HepG2 (cell line): Measurements from ENCODE around the gene SLC25A45. TPM values are rescaled to one million over a fixed set of nuclear protein-coding genes. Genes with fewer than 3 reads are reported as not detected.

ENCODE experiments used
- ATAC-seq: fragments of 200-7000 bp; cut with Tn5 transposase; 3 replicates; pipeline ENCODE4 v1.9.1; 2020; ENCODE audit warnings: mild to moderate bottlenecking, moderate library complexity
- BruUV-seq: library from RNA; stranded (reverse); fragments of 400-500 nt; replicated peaks from 2 replicates; lab custom pipeline; 2021; lab: Mats Ljungman, UMichigan
- CTCF ChIA-PET: fragments of 300-600 bp; formaldehyde crosslinking; extraction: SDS; loops from one replicate; lab custom pipeline; 2021; ENCODE audit warnings: low total read pairs, inconsistent platforms, low intra/inter-chr PET ratio; lab: Yijun Ruan, JAX
- POLR2A ChIA-PET: fragments of 350-600 bp; sonication (Branson Sonifier 250); formaldehyde crosslinking; loops from one replicate; lab custom pipeline; 2020; ENCODE audit warnings: antibody characterized with exemption, inconsistent platforms; lab: Yijun Ruan, JAX
- DNase-seq: peaks from one replicate; pipeline ENCODE4 v3.0.0-alpha.2; 2015; ENCODE audit warnings: low spot score
- FAIRE-seq: peaks from 3 replicates; lab custom pipeline; 2011; peaks lifted over from hg19 to GRCh38; lab: Jason Lieb, UNC
- H2AFZ ChIP-seq: one replicate; pipeline ENCODE4 v1.6.1; 2011; ENCODE audit warnings: low read length, inconsistent platforms
- H3K27ac ChIP-seq: fragments of 300-600 bp; 3 replicates; pipeline ENCODE4 v1.8.0; 2011; ENCODE audit warnings: mixed run types, mild to moderate bottlenecking, mixed read lengths, low read length, inconsistent platforms; ENCODE audit not compliant: insufficient read depth; ENCODE audit errors: extremely low read length
- H3K27me3 ChIP-seq, 2 experiments: fragments of 200-600 bp in 1 of 2; 2 replicates in 1 of 2; 3 replicates in 1 of 2; pipeline versions ENCODE4 v1.6.0 to v1.8.0; 2011; ENCODE audit warnings: low read length in 2 of 2, mild to moderate bottlenecking in 2 of 2, moderate library complexity in 2 of 2, inconsistent platforms in 1 of 2; ENCODE audit not compliant: insufficient read depth in 2 of 2, control insufficient read depth in 1 of 2
- H3K36me3 ChIP-seq, 2 experiments: fragments of 200-600 bp in 1 of 2; replicated peaks in 1 of 2; 2 replicates in 1 of 2; 3 replicates in 1 of 2; pipeline versions ENCODE4 v1.5.1 to v1.8.0; 2011; ENCODE audit warnings: low read length in 2 of 2, inconsistent platforms in 1 of 2; ENCODE audit not compliant: insufficient read depth in 2 of 2, control insufficient read depth in 1 of 2
- H3K4me1 ChIP-seq: 2 replicates; pipeline ENCODE4 v1.5.1; 2012; ENCODE audit warnings: low read length, inconsistent platforms; ENCODE audit not compliant: insufficient read depth
- H3K4me2 ChIP-seq: 2 replicates; pipeline ENCODE4 v1.6.0; 2011; ENCODE audit warnings: low read depth, low read length, inconsistent platforms
- H3K4me3 ChIP-seq, 3 experiments: fragments of 200-600 bp in 1 of 3; sonication (generic), shearing (Covaris generic) in 1 of 3; replicated peaks in 1 of 3; 2 replicates each; pipeline ENCODE4 v1.5.1; 2011 to 2016; ENCODE audit warnings: low read length in 3 of 3, inconsistent platforms in 2 of 3, low read depth in 2 of 3, mild to moderate bottlenecking in 2 of 3, control low read depth in 1 of 3, mixed read lengths in 1 of 3; ENCODE audit not compliant: insufficient read depth in 1 of 3
- H3K79me2 ChIP-seq: one replicate; pipeline ENCODE4 v1.6.1; 2011; ENCODE audit warnings: low read length, inconsistent platforms; ENCODE audit not compliant: insufficient read depth
- H3K9ac ChIP-seq: 2 replicates; pipeline ENCODE4 v1.6.0; 2011; ENCODE audit warnings: mild to moderate bottlenecking, low read depth, low read length, inconsistent platforms; ENCODE audit not compliant: insufficient read depth
- H3K9me3 ChIP-seq: 2 replicates; pipeline ENCODE4 v1.5.1; 2012; ENCODE audit warnings: mild to moderate bottlenecking, low read length
- H4K20me1 ChIP-seq: 2 replicates; pipeline ENCODE4 v1.6.0; 2011; ENCODE audit warnings: inconsistent platforms, mild to moderate bottlenecking, low read length, moderate library complexity; ENCODE audit not compliant: insufficient read depth
- CC2D1A ChIP-seq: sonication (generic); formaldehyde crosslinking; IDR thresholded peaks from 2 replicates; pipeline ENCODE4 v1.8.1; 2023; ENCODE audit warnings: mild to moderate bottlenecking, missing genetic modification reagents
- FOXJ3 ChIP-seq: sonication (generic); formaldehyde crosslinking; IDR thresholded peaks from 2 replicates; pipeline ENCODE4 v1.4.0; 2020; ENCODE audit warnings: missing genetic modification reagents, mild to moderate bottlenecking, borderline replicate concordance
- MTA3 ChIP-seq: sonication (generic); formaldehyde crosslinking; IDR thresholded peaks from 2 replicates; pipeline ENCODE4 v1.4.0; 2020; ENCODE audit warnings: missing genetic modification reagents
- MTF2 ChIP-seq: sonication (generic); formaldehyde crosslinking; IDR thresholded peaks from 2 replicates; pipeline ENCODE4 v1.5.0; 2020; ENCODE audit warnings: missing genetic modification reagents, borderline replicate concordance
- RBFOX2 ChIP-seq: fragments of 200-400 bp; formaldehyde crosslinking; IDR thresholded peaks from 2 replicates; pipeline ENCODE4 v1.6.1; 2017; ENCODE audit warnings: low read depth, mild to moderate bottlenecking, low read length
- SNAI1 ChIP-seq: sonication (generic); formaldehyde crosslinking; IDR thresholded peaks from 2 replicates; pipeline ENCODE4 v1.5.0; 2020; ENCODE audit warnings: mild to moderate bottlenecking, missing genetic modification reagents, borderline replicate concordance
- WGBS: methylation state at CpG from one replicate; pipeline ENCODE4 v1.1.6; 2017; ENCODE audit warnings: low lambda C conversion rate; 5-methylcytosine and 5-hydroxymethylcytosine counted together
- in situ Hi-C: cut with HindIII; loops from 2 replicates; pipeline ENCODE4 v1.10.0; 2017; ENCODE audit warnings: low pct_unique_long_range_greater_than_20kb; ENCODE audit not compliant: extremely low pct_ligation_motif_present
- intact Hi-C: fragments of 100-400 bp; cut with micrococcal nuclease; formaldehyde crosslinking; loops from one replicate; pipeline ENCODE4 v1.10.0; 2022; ENCODE audit not compliant: unreplicated experiment
- polyA plus RNA-seq, 8 experiments: library from polyadenylated mRNA; depleted of rRNA in 3 of 8; stranded (reverse) in 7 of 8; unstranded in 1 of 8; fragments of >200 nt; fragmentation: Illumina TruSeq in 4 of 8; extraction: Trizol in 4 of 8; gene quantifications; 2 replicates each; pipeline versions ENCODE4 v1.2.1 to v1.2.3, GENCODE V29; 2011 to 2016; ENCODE audit warnings: low read depth in 4 of 8, missing spikeins in 1 of 8, mixed read lengths in 1 of 8; ENCODE audit not compliant: insufficient read depth in 1 of 8
- total RNA-seq, 5 experiments: library from RNA; depleted of rRNA; stranded (reverse); fragments of >200 nt; fragmentation: Illumina TruSeq; extraction: Trizol; gene quantifications; 2 replicates each; pipeline ENCODE4 v1.2.3, GENCODE V29; 2016; ENCODE audit warnings: low read depth in 1 of 5
- TF ChIP-seq, protein P1 (sequence below): sonication (generic); formaldehyde crosslinking; IDR thresholded peaks from 2 replicates; pipeline ENCODE4 v1.4.0; 2020; ENCODE audit warnings: mild to moderate bottlenecking, missing genetic modification reagents
- TF ChIP-seq, protein P2 (sequence below): sonication (generic); formaldehyde crosslinking; IDR thresholded peaks from 2 replicates; pipeline ENCODE4; 2020; ENCODE audit warnings: missing genetic modification reagents, mild to moderate bottlenecking, borderline replicate concordance

The SLC25A45 gene
- total and polyA plus RNA-seq, 2 of the 13 experiments (the other 11 are each of a cell fraction or from before 2014, with no cell fraction given), result 1.2 to 3.4 TPM

DNA sequence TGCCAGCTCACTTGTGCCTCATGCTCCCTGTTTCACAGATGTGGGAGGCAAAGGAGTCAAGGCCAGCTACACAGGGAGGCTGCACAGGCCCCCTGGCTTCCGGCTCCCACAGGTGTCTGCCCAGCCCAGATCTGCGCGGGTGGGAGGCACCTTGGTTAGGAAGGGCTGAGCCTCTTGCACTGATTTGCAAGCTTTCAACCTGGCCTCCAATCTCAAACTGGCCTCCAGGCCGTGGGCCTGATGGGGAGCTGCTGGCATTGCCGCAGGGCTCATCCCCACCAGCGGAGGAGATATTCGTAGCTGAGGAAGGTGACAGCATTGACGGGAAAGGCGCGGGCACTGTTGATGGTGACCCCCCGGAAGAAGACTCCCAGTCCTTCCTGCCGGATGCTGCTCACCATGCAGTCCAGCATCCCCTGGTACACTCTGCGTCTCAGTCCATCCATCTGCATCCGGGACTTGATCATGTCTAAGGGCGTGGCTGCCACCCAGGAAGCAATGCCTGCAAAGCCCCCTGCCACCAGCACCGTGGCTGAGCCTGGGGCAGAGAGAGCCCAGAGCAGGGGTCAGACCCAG is 6.2 kb downstream of the SLC25A45 start:
- POLR2A ChIA-PET, result interaction anchor here (0.9 to 3.1 kb wide), 2 partner anchors 44 to 149 kb away, joined by 5 to 20 read pairs; partner anchors contain the start of gene SCYL1

More for the DNA sequence above, 6.2 kb downstream of the SLC25A45 start:
- WGBS, result 81% methylated on average over 14 of the region's 16 CpGs
- no peak overlapping the region for H2AFZ ChIP-seq
- H3K4me2 ChIP-seq, result no peak overlapping the region
- peaks cover 86% of the 10 kb centered on the region for H3K4me1 ChIP-seq
- intact Hi-C loops, result no loop called here
- no peak for TF ChIP-seq SNAI1
- TF ChIP-seq, protein P1, sequence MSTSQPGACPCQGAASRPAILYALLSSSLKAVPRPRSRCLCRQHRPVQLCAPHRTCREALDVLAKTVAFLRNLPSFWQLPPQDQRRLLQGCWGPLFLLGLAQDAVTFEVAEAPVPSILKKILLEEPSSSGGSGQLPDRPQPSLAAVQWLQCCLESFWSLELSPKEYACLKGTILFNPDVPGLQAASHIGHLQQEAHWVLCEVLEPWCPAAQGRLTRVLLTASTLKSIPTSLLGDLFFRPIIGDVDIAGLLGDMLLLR (CRISPR knock-in tag), result no peak
- TF ChIP-seq MTA3 (CRISPR knock-in tag), result no peak
- no peak for TF ChIP-seq CC2D1A (CRISPR knock-in tag)
- TF ChIP-seq, protein P2, sequence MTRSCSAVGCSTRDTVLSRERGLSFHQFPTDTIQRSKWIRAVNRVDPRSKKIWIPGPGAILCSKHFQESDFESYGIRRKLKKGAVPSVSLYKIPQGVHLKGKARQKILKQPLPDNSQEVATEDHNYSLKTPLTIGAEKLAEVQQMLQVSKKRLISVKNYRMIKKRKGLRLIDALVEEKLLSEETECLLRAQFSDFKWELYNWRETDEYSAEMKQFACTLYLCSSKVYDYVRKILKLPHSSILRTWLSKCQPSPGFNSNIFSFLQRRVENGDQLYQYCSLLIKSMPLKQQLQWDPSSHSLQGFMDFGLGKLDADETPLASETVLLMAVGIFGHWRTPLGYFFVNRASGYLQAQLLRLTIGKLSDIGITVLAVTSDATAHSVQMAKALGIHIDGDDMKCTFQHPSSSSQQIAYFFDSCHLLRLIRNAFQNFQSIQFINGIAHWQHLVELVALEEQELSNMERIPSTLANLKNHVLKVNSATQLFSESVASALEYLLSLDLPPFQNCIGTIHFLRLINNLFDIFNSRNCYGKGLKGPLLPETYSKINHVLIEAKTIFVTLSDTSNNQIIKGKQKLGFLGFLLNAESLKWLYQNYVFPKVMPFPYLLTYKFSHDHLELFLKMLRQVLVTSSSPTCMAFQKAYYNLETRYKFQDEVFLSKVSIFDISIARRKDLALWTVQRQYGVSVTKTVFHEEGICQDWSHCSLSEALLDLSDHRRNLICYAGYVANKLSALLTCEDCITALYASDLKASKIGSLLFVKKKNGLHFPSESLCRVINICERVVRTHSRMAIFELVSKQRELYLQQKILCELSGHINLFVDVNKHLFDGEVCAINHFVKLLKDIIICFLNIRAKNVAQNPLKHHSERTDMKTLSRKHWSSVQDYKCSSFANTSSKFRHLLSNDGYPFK (CRISPR knock-in tag), result no peak
- no peak for TF ChIP-seq RBFOX2
- TF ChIP-seq MTF2, result no peak
- TF ChIP-seq FOXJ3 (CRISPR knock-in tag), result no peak
- TF ChIP-seq, all 625 proteins: peak for 0
- H3K9ac ChIP-seq, result no peak overlapping the region
- no peaks in the 10 kb centered on the region for H3K36me3 ChIP-seq
- DNase-seq (no peak), ATAC-seq (no peak), FAIRE-seq (no peak)
- no peaks in the 10 kb centered on the region for H3K79me2 ChIP-seq
- CTCF ChIA-PET, result no interaction called here
- BruUV-seq, result no TSS peak
- in situ Hi-C loops, result no loop called here
- H4K20me1 ChIP-seq, result no peaks in the 10 kb centered on the region
- no peaks in the 10 kb centered on the region for H3K9me3 ChIP-seq
- no peak overlapping the region for H3K4me3 ChIP-seq
- H3K27ac ChIP-seq, result no peak overlapping the region
- peaks cover 0 to 2% of the 10 kb centered on the region in 2 experiments; a peak in 2 of 5 replicates for H3K27me3 ChIP-seq
